ENCODE results near the gene BRD7.
"Not testable (repeated sequence)": the region's sequence is repeated elsewhere in the genome, so short reads cannot be mapped to it uniquely, and the experiment has no call there.

BRD7 gene

GRCh38 chr16:50351116-50351515, 17.7 kb downstream of the BRD7 start:
- no peaks in the 10 kb centered on the region for H3K4me1 ChIP-seq (ENCODE audit: low read length)
- H3K79me2 ChIP-seq (ENCODE audit: low read length) = peaks cover 7% of the 10 kb centered on the region
- no peaks in the 10 kb centered on the region for H3K27me3 ChIP-seq (ENCODE audit: low read depth, low read length)
- H3K9ac ChIP-seq (ENCODE audit: low read length) = no peak overlapping the region
- H3K9me3 ChIP-seq (ENCODE audit: insufficient read depth, low read length) = no peaks in the 10 kb centered on the region
- H3K36me3 ChIP-seq (replicated peaks; ENCODE audit: low read depth, low read length) = peaks cover 55% of the 10 kb centered on the region
- TF ChIP-seq CTCF (IDR thresholded peaks at IDR 0.05; ENCODE audit: low read depth, low read length) (no peak), EZH2phosphoT487 (IDR thresholded peaks at IDR 0.05; ENCODE audit: low read depth) (no peak)
- no peak overlapping the region for H3K27ac ChIP-seq (ENCODE audit: low read length)
- no peak overlapping the region for H3K4me3 ChIP-seq (ENCODE audit: low read length)
- H2AFZ ChIP-seq (ENCODE audit: low read depth, low read length) = no peak overlapping the region
- 0 out of 2 replicates have a peak, but pooled peaks cover 6% of the 10 kb centered on the region for H4K20me1 ChIP-seq (ENCODE audit: insufficient read depth, low read length)
- H3K4me2 ChIP-seq (ENCODE audit: low read length) = no peak overlapping the region

- not testable (repeated sequence) for H3K4me1 ChIP-seq (ENCODE audit: low read length); H3K27ac ChIP-seq (ENCODE audit: low read length); H2AFZ ChIP-seq (ENCODE audit: low read depth, low read length); H3K4me2 ChIP-seq (ENCODE audit: low read length); H4K20me1 ChIP-seq (ENCODE audit: insufficient read depth, low read length); H3K79me2 ChIP-seq (ENCODE audit: low read length); H3K9me3 ChIP-seq (ENCODE audit: insufficient read depth, low read length); H3K9ac ChIP-seq (ENCODE audit: low read length); H3K27me3 ChIP-seq (ENCODE audit: low read depth, low read length); H3K4me3 ChIP-seq (ENCODE audit: low read length)
- peaks cover 29% of the 10 kb centered on the region for H3K36me3 ChIP-seq (replicated peaks; ENCODE audit: low read depth, low read length)
These were observed 23.6 kb downstream of the BRD7 start for GRCh38 chr16:50345210-50345609.

GRCh38 chr16:50343566-50343965, 25.2 kb downstream of the BRD7 start:
- H3K4me1 ChIP-seq (ENCODE audit: low read length); H3K4me3 ChIP-seq (ENCODE audit: low read length); H3K9me3 ChIP-seq (ENCODE audit: insufficient read depth, low read length); H3K27me3 ChIP-seq (ENCODE audit: low read depth, low read length); H3K4me2 ChIP-seq (ENCODE audit: low read length); H3K9ac ChIP-seq (ENCODE audit: low read length); H4K20me1 ChIP-seq (ENCODE audit: insufficient read depth, low read length); H2AFZ ChIP-seq (ENCODE audit: low read depth, low read length); H3K27ac ChIP-seq (ENCODE audit: low read length); H3K79me2 ChIP-seq (ENCODE audit: low read length): not testable (repeated sequence)
- peaks cover 28% of the 10 kb centered on the region for H3K36me3 ChIP-seq (replicated peaks; ENCODE audit: low read depth, low read length)

GRCh38 chr16:50340578-50340977, 28.2 kb downstream of the BRD7 start:
- Histone ChIP-seq H3K27me3 (ENCODE audit: low read depth, low read length) (no peaks in the 10 kb centered on the region), H4K20me1 (ENCODE audit: insufficient read depth, low read length) (no peaks in the 10 kb centered on the region), H3K36me3 (replicated peaks; ENCODE audit: low read depth, low read length) (peaks cover 33% of the 10 kb centered on the region), H3K9ac (ENCODE audit: low read length) (no peak overlapping the region), H3K79me2 (ENCODE audit: low read length) (no peaks in the 10 kb centered on the region), H3K27ac (ENCODE audit: low read length) (no peak overlapping the region), H3K9me3 (ENCODE audit: insufficient read depth, low read length) (no peaks in the 10 kb centered on the region), H3K4me1 (ENCODE audit: low read length) (no peaks in the 10 kb centered on the region), H3K4me3 (ENCODE audit: low read length) (no peak overlapping the region), H2AFZ (ENCODE audit: low read depth, low read length) (no peak overlapping the region), H3K4me2 (ENCODE audit: low read length) (no peak overlapping the region)
- no peak for TF ChIP-seq CTCF (IDR thresholded peaks at IDR 0.05; ENCODE audit: low read depth, low read length)
- TF ChIP-seq EZH2phosphoT487 (IDR thresholded peaks at IDR 0.05; ENCODE audit: low read depth) = no peak

GRCh38 chr16:50338371-50339231, 30.2 kb downstream of the BRD7 start:
- H2AFZ ChIP-seq (ENCODE audit: low read depth, low read length) = no peak overlapping the region

More at GRCh38 chr16:50338371-50339231, 30.2 kb downstream of the BRD7 start:
- no peak overlapping the region for H3K27ac ChIP-seq (ENCODE audit: low read length)
- no peaks in the 10 kb centered on the region for H3K9me3 ChIP-seq (ENCODE audit: insufficient read depth, low read length)
- no peak overlapping the region for H3K4me3 ChIP-seq (ENCODE audit: low read length)
- no peak overlapping the region for H3K9ac ChIP-seq (ENCODE audit: low read length)
- no peaks in the 10 kb centered on the region for H3K79me2 ChIP-seq (ENCODE audit: low read length)
- no peaks in the 10 kb centered on the region for H3K27me3 ChIP-seq (ENCODE audit: low read depth, low read length)
- H3K36me3 ChIP-seq (replicated peaks; ENCODE audit: low read depth, low read length) = peaks cover 44% of the 10 kb centered on the region
- no peaks in the 10 kb centered on the region for H3K4me1 ChIP-seq (ENCODE audit: low read length)
- TF ChIP-seq EZH2phosphoT487 (IDR thresholded peaks at IDR 0.05; ENCODE audit: low read depth) (no peak), CTCF (IDR thresholded peaks at IDR 0.05; ENCODE audit: low read depth, low read length) (no peak)
- H3K4me2 ChIP-seq (ENCODE audit: low read length) = no peak overlapping the region
- H4K20me1 ChIP-seq (ENCODE audit: insufficient read depth, low read length) = no peaks in the 10 kb centered on the region
